K562 (cell line): ENCODE results near the gene INVS. TPM values are rescaled to one million over a fixed set of nuclear protein-coding genes. Genes with fewer than 3 reads are reported as not detected.

Source experiments
- ATAC-seq: fragments of 200-7000 bp; cut with Tn5 transposase; 3 replicates; pipeline ENCODE4 v1.9.1; 2020; ENCODE audit warnings: moderate library complexity
- BruUV-seq: library from RNA; stranded (reverse); fragments of 400-500 nt; replicated peaks from 2 replicates; lab custom pipeline; 2021; lab: Mats Ljungman, UMichigan
- CTCF ChIA-PET: fragments of 300-600 bp; formaldehyde crosslinking; extraction: SDS; loops from one replicate; lab custom pipeline; 2021; ENCODE audit warnings: low intra/inter-chr PET ratio; lab: Yijun Ruan, JAX
- POLR2A ChIA-PET: fragments of 300-600, 350-650 bp; sonication (Branson Sonifier 250); formaldehyde crosslinking; extraction: SDS; loops from one replicate; lab custom pipeline; 2021; ENCODE audit warnings: antibody characterized with exemption, inconsistent platforms; lab: Yijun Ruan, JAX
- DNase-seq, 4 experiments: peaks; one replicate each; pipeline versions ENCODE4 v3.0.0 to v3.0.0-alpha.2; 2011 to 2018; ENCODE audit warnings: low spot score in 3 of 4, mixed read lengths in 3 of 4; ENCODE audit errors: extremely low read depth in 1 of 4
- FAIRE-seq: peaks from 2 replicates; lab custom pipeline; 2011; peaks lifted over from hg19 to GRCh38; lab: Jason Lieb, UNC
- H2AFZ ChIP-seq: 2 replicates; pipeline ENCODE4 v1.6.0; 2011; ENCODE audit warnings: low read depth, low read length, control low read depth, inconsistent platforms
- H3K27ac ChIP-seq: fragments of 200-600 bp; 3 replicates; pipeline ENCODE4 v1.8.0; 2011; ENCODE audit warnings: low read depth, mild to moderate bottlenecking, control low read depth, inconsistent platforms, low read length, moderate library complexity, mixed read lengths; ENCODE audit errors: extremely low read depth
- H3K27me3 ChIP-seq, 2 experiments: fragments of 300-600 bp in 1 of 2; 2 replicates in 1 of 2; 3 replicates in 1 of 2; pipeline versions ENCODE4 v1.6.0 to v1.8.0; 2011; ENCODE audit warnings: inconsistent platforms in 2 of 2, low read length in 2 of 2, mild to moderate bottlenecking in 1 of 2, mixed read lengths in 1 of 2, moderate library complexity in 1 of 2; ENCODE audit not compliant: control insufficient read depth in 2 of 2, insufficient read depth in 2 of 2
- H3K36me3 ChIP-seq: fragments of 300-600 bp; 3 replicates; pipeline ENCODE4 v1.8.0; 2011; ENCODE audit warnings: mild to moderate bottlenecking, low read length, inconsistent platforms; ENCODE audit not compliant: control insufficient read depth, insufficient read depth
- H3K4me1 ChIP-seq, 2 experiments: fragments of 200-600 bp in 1 of 2; replicated peaks in 1 of 2; 2 replicates in 1 of 2; 3 replicates in 1 of 2; pipeline versions ENCODE4 v1.5.1 to v1.8.0; 2011; ENCODE audit warnings: inconsistent platforms in 2 of 2, low read length in 2 of 2, mild to moderate bottlenecking in 1 of 2, mixed read lengths in 1 of 2, moderate library complexity in 1 of 2; ENCODE audit not compliant: control insufficient read depth in 2 of 2, insufficient read depth in 2 of 2
- H3K4me2 ChIP-seq: 2 replicates; pipeline ENCODE4 v1.6.1; 2011; ENCODE audit warnings: low read length, control low read depth, inconsistent platforms, mixed read lengths; ENCODE audit not compliant: insufficient read depth
- H3K4me3 ChIP-seq: fragments of 200-600 bp; sonication (generic), shearing (Covaris generic); 2 replicates; pipeline ENCODE4 v1.5.1; 2016; ENCODE audit warnings: control low read depth, inconsistent platforms
- H3K79me2 ChIP-seq: fragments of 200-600 bp; 3 replicates; pipeline ENCODE4 v1.8.0; 2011; ENCODE audit warnings: low read length, inconsistent platforms; ENCODE audit not compliant: control insufficient read depth, insufficient read depth
- H3K9ac ChIP-seq, 2 experiments: 2 replicates each; pipeline versions ENCODE4 v1.6.0 to v1.6.1; 2011; ENCODE audit warnings: low read depth in 2 of 2, low read length in 2 of 2, control low read depth in 1 of 2, inconsistent platforms in 1 of 2, mild to moderate bottlenecking in 1 of 2, mixed read lengths in 1 of 2; ENCODE audit not compliant: insufficient read depth in 1 of 2
- H3K9me1 ChIP-seq: one replicate; pipeline ENCODE4 v1.6.0; 2011; ENCODE audit warnings: inconsistent platforms, mild to moderate bottlenecking, low read length, moderate library complexity; ENCODE audit not compliant: control insufficient read depth, insufficient read depth
- H3K9me3 ChIP-seq: replicated peaks from 2 replicates; pipeline ENCODE4 v1.5.1; 2011; ENCODE audit warnings: low read depth, low read length, inconsistent platforms; ENCODE audit not compliant: control insufficient read depth, insufficient read depth
- H4K20me1 ChIP-seq: replicated peaks from 2 replicates; pipeline ENCODE4 v1.6.1; 2011; ENCODE audit warnings: low read length, inconsistent platforms, mixed read lengths; ENCODE audit not compliant: control insufficient read depth, insufficient read depth
- CBFA2T2 ChIP-seq: fragments of 450-650 bp; conservative IDR thresholded peaks from 2 replicates; pipeline ENCODE4 v1.6.1; 2017; ENCODE audit warnings: mild to moderate bottlenecking
- KDM1A ChIP-seq, 2 experiments: fragments of 450-650 bp; IDR thresholded peaks; 2 replicates each; pipeline ENCODE4 v1.6.1; 2016; ENCODE audit warnings: mild to moderate bottlenecking in 2 of 2
- MEIS2 ChIP-seq: fragments of 450-650 bp; IDR thresholded peaks from 2 replicates; pipeline ENCODE4 v1.6.1; 2014; ENCODE audit warnings: mild to moderate bottlenecking; ENCODE audit not compliant: partially characterized antibody
- SAP30 ChIP-seq: fragments of 200-600 bp; sonication (generic); IDR thresholded peaks from 2 replicates; pipeline ENCODE4 v1.6.1; 2012; ENCODE audit warnings: borderline replicate concordance, low read depth, mild to moderate bottlenecking, moderate library complexity, low read length, control low read depth, inconsistent platforms; ENCODE audit not compliant: insufficient read depth, poor library complexity, severe bottlenecking
- ZNF583 ChIP-seq: fragments of 250-450 bp; sonication (Bioruptor Pico); IDR thresholded peaks from 2 replicates; pipeline ENCODE4 v1.4.0; 2020
- WGBS: fragments of 100-300 bp; shearing (Covaris generic); methylation state at CpG from one replicate; pipeline ENCODE4 v1.1.6; 2016; ENCODE audit warnings: low coverage, mixed read lengths; ENCODE audit not compliant: insufficient coverage; ENCODE audit errors: missing lambda C conversion rate; 5-methylcytosine and 5-hydroxymethylcytosine counted together
- in situ Hi-C: fragments of 300-500 bp; cut with MboI; formaldehyde crosslinking; loops from 4 replicates; pipeline ENCODE4 v1.15.0; 2018; ENCODE audit warnings: inconsistent platforms, mixed read lengths
- intact Hi-C: fragments of 100-400 bp; cut with micrococcal nuclease; formaldehyde crosslinking; loops from 2 replicates; pipeline ENCODE4 v1.14.2; 2022
- polyA plus RNA-seq, 8 experiments: library from polyadenylated mRNA; depleted of rRNA in 4 of 8; stranded (reverse) in 5 of 8; unstranded in 3 of 8; fragments of >200 nt; fragmentation: Nextera tagmentation in 2 of 8; fragmentation: Illumina TruSeq in 1 of 8; extraction: Ambion mirVana in 2 of 8; extraction: Trizol in 1 of 8; gene quantifications; 2 replicates each; pipeline versions ENCODE4 v1.2.1 to v1.2.3, GENCODE V29; 2011 to 2014; ENCODE audit warnings: inconsistent platforms in 1 of 8, missing spikeins in 1 of 8
- total RNA-seq, 7 experiments: library from RNA; depleted of rRNA in 6 of 7; stranded (reverse); fragments of >200 nt in 6 of 7; fragmentation: Illumina TruSeq in 2 of 7; extraction: Trizol in 2 of 7; gene quantifications; 2 replicates each; pipeline versions ENCODE4 v1.2.1 to v1.2.3, GENCODE V29; 2011 to 2021; ENCODE audit warnings: low replicate concordance in 1 of 7
- TF ChIP-seq, protein P1 (sequence below): fragments of 250-450 bp; sonication (Bioruptor Pico); IDR thresholded peaks from 2 replicates; pipeline ENCODE4 v1.9.0; 2021; ENCODE audit warnings: mild to moderate bottlenecking
- TF ChIP-seq, protein P2 (sequence below): sonication (generic); IDR thresholded peaks from 2 replicates; pipeline ENCODE4 v1.6.1; 2016
- TF ChIP-seq, protein P3 (sequence below), 2 experiments: fragments of 450-650 bp in 1 of 2; IDR thresholded peaks; 2 replicates each; pipeline ENCODE4 v1.6.1; 2011 to 2017; ENCODE audit warnings: low read depth in 2 of 2, antibody characterized with exemption in 1 of 2, borderline replicate concordance in 1 of 2, low read length in 1 of 2, mild to moderate bottlenecking in 1 of 2, mixed read lengths in 1 of 2; ENCODE audit not compliant: control insufficient read depth in 1 of 2

The INVS gene
- total and polyA plus RNA-seq, 9 of the 15 experiments (the other 6 are each of a cell fraction or from before 2014, with no cell fraction given): 0.77 to 18.5 (median 10.0) TPM

DNA sequence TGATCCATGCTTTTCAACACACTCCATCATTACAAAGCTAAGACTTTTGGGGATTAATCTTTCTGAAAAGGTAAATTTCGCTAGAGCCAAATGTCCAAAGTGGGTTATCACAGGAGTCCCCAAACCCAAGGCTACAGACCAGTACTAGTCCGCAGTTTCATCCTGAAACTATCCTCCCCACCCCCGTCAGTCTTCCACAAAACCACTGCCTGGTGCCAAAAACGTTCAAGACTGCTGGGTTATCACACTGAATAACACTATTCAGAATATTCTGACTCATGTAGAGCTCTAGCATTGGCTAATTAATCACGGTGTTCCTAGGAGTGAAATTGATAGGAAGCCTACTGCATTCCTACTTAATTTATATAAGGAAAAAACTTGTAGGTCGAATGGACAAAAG, 24.9 kb upstream of the INVS start:
- DNase-seq (peak in 2 of 4 experiments; percentile 26 to 49), ATAC-seq (peak; percentile 57), FAIRE-seq (peak; percentile 40)
- Histone ChIP-seq H3K36me3 (0 out of 3 replicates have a peak, but pooled peaks cover 2% of the 10 kb centered on the region), H3K9me1 (no peaks in the 10 kb centered on the region), H4K20me1 (no peaks in the 10 kb centered on the region), H3K4me1 (peaks cover 20 to 52% of the 10 kb centered on the region in 2 experiments; a peak in 4 of 5 replicates), H3K79me2 (peaks cover 91% of the 10 kb centered on the region), H3K4me2 (peak overlapping the region; percentile 2; the same call in 1 of the 2 replicates), H3K27ac (no peak overlapping the region), H3K4me3 (no peak overlapping the region), H3K27me3 (no peaks in the 10 kb centered on the region), H3K9ac (no peak overlapping the region), H3K9me3 (no peaks in the 10 kb centered on the region), H2AFZ (no peak overlapping the region)
- BruUV-seq: no TSS peak
- in situ Hi-C loops (no loop called here), intact Hi-C loops (loop anchor here (5.0 kb wide), 1 partner anchor 47 kb away; no protein-coding TSS in a partner anchor)
- 18% methylated on average over 6 of the region's 6 CpGs for WGBS
- CTCF ChIA-PET: no interaction called here
- TF ChIP-seq, protein P1, sequence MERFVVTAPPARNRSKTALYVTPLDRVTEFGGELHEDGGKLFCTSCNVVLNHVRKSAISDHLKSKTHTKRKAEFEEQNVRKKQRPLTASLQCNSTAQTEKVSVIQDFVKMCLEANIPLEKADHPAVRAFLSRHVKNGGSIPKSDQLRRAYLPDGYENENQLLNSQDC (CRISPR knock-in tag): no peak
- TF ChIP-seq, protein P2, sequence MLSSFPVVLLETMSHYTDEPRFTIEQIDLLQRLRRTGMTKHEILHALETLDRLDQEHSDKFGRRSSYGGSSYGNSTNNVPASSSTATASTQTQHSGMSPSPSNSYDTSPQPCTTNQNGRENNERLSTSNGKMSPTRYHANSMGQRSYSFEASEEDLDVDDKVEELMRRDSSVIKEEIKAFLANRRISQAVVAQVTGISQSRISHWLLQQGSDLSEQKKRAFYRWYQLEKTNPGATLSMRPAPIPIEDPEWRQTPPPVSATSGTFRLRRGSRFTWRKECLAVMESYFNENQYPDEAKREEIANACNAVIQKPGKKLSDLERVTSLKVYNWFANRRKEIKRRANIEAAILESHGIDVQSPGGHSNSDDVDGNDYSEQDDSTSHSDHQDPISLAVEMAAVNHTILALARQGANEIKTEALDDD: peak; percentile 30; the same call in 1 of the 2 replicates
- POLR2A ChIA-PET: interaction anchor here (0.8 to 1.5 kb wide), 4 partner anchors 8 to 133 kb away, joined by 3 to 6 read pairs (median 3); no protein-coding TSS in a partner anchor

DNA sequence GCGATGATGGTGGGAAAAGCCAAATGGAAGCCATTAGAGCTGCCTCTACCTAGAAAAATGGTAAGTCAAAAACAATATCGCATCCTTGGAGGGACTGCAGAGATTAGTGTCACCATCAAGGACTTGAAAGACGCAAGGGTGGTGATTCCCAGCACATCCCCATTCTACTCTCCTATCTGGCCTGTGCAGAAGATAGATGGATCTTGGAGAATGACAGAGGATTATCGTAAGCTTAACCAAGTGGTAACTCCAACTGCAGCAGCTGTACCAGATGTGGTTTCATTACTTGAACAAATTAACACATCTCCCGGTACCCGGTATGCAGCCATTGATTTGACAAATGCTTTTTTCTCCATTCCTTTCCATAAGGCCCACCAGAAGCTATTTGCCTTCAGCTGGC, 24.1 kb upstream of the INVS start:
- Histone ChIP-seq H3K9ac (no peak overlapping the region), H4K20me1 (no peaks in the 10 kb centered on the region), H3K27ac (no peak overlapping the region), H3K9me1 (no peaks in the 10 kb centered on the region), H3K36me3 (0 out of 3 replicates have a peak, but pooled peaks cover under 1% of the 10 kb centered on the region), H3K27me3 (no peaks in the 10 kb centered on the region), H3K4me3 (no peak overlapping the region), H3K9me3 (no peaks in the 10 kb centered on the region), H3K4me1 (peaks cover 20 to 47% of the 10 kb centered on the region in 2 experiments; a peak in 4 of 5 replicates), H2AFZ (no peak overlapping the region), H3K4me2 (no peak overlapping the region), H3K79me2 (peaks cover 93% of the 10 kb centered on the region)
- ChIA-PET POLR2A (interaction anchor here (0.6 to 1.5 kb wide), 6 partner anchors 9 to 343 kb away, joined by 3 to 6 read pairs (median 3); no protein-coding TSS in a partner anchor), CTCF (no interaction called here)
- in situ Hi-C loops (no loop called here), intact Hi-C loops (loop anchor here (5.0 kb wide), 1 partner anchor 48 kb away; no protein-coding TSS in a partner anchor)
- DNase-seq (peak in 1 of 4 experiments; percentile 51), FAIRE-seq (no peak), ATAC-seq (no peak)
- no TSS peak for BruUV-seq
- WGBS: 45% methylated on average over 5 of the region's 6 CpGs
- TF ChIP-seq SAP30: no peak
- TF ChIP-seq MEIS2: peak; percentile 54
- peak; percentile 60 for TF ChIP-seq CBFA2T2
- no peak for TF ChIP-seq ZNF583 (CRISPR knock-in tag)
- TF ChIP-seq, protein P3, sequence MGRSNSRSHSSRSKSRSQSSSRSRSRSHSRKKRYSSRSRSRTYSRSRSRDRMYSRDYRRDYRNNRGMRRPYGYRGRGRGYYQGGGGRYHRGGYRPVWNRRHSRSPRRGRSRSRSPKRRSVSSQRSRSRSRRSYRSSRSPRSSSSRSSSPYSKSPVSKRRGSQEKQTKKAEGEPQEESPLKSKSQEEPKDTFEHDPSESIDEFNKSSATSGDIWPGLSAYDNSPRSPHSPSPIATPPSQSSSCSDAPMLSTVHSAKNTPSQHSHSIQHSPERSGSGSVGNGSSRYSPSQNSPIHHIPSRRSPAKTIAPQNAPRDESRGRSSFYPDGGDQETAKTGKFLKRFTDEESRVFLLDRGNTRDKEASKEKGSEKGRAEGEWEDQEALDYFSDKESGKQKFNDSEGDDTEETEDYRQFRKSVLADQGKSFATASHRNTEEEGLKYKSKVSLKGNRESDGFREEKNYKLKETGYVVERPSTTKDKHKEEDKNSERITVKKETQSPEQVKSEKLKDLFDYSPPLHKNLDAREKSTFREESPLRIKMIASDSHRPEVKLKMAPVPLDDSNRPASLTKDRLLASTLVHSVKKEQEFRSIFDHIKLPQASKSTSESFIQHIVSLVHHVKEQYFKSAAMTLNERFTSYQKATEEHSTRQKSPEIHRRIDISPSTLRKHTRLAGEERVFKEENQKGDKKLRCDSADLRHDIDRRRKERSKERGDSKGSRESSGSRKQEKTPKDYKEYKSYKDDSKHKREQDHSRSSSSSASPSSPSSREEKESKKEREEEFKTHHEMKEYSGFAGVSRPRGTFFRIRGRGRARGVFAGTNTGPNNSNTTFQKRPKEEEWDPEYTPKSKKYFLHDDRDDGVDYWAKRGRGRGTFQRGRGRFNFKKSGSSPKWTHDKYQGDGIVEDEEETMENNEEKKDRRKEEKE (IDR thresholded peaks at IDR 0.05; ENCODE audit: borderline replicate concordance in 1 of 2, control insufficient read depth in 1 of 2, low read depth in 2 of 2, low read length in 1 of 2): no peak
- peak in 1 of 2 experiments; percentile 33; a peak in 1 of 4 replicates for TF ChIP-seq KDM1A (IDR thresholded peaks at IDR 0.05)
